ENCODE data around the gene PSAPL1.

Gene PSAPL1

GRCh38 chr4:7476820-7477219, 42.1 kb upstream of the PSAPL1 start:
- Histone ChIP-seq H3K4me3 (ENCODE audit: low read depth, low read length) (no peak overlapping the region), H3K36me3 (peaks cover 2% of the 10 kb centered on the region; the same call in 1 of the 2 replicates), H3K9me3 (ENCODE audit: severe bottlenecking) (peaks cover 5% of the 10 kb centered on the region), H3K27me3 (ENCODE audit: insufficient read depth, low read depth, severe bottlenecking) (no peaks in the 10 kb centered on the region), H3K27ac (no peak overlapping the region)
- DNase-seq: no peak
- no peak for TF ChIP-seq CTCF (IDR thresholded peaks at IDR 0.05; ENCODE audit: low read depth, low read length)

DNA sequence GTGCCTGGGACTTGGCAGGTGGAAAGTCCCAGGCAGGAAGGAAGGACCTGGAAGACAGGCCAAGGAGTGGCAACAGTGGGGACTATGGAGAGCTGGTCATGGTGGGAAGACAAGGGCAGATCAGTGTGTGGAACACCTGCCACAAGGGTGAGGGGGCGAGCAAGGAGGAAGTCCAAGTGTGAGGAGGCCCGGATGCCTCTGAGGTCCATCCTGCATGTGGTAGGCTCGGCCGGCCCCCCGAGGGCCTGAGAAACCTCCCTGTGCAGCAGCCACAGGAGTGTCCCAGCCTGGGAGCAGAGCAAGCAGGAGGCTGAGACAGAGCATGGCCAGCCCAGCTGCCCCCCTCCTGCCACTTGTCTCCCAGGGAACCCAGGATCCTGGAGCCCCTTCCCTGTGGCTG, 40.5 kb upstream of the PSAPL1 start:
- no peaks in the 10 kb centered on the region for H3K9me3 ChIP-seq (ENCODE audit: severe bottlenecking)
- H3K36me3 ChIP-seq: peaks cover 2% of the 10 kb centered on the region; the same call in 1 of the 2 replicates
- no peak overlapping the region for H3K4me3 ChIP-seq (ENCODE audit: low read depth, low read length)
- H3K27me3 ChIP-seq (ENCODE audit: insufficient read depth, low read depth, severe bottlenecking): no peaks in the 10 kb centered on the region
- no peak for DNase-seq
- no peak overlapping the region for H3K27ac ChIP-seq
- TF ChIP-seq CTCF (IDR thresholded peaks at IDR 0.05; ENCODE audit: low read depth, low read length): no peak

DNA sequence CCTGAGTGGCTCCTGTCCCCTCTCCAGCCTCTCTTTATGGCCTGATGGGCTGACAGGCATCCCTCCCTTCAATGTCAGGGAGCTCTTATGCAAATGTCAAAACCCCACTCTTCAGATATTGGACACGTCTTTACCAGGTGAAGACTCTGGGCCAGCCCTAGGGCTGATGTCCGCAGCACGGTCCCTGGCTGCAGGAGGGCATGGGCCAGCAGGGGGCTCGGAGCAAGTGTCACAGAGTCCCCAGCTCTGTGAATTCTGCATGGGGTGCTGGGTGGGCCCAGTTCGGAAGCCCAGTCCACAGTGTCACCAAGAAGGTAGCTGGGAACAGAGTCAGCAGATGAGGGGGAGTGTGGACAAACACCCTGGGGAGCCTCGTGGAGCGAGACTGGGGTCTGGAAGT, 39.6 kb upstream of the PSAPL1 start:
- no peak for DNase-seq
- Histone ChIP-seq H3K4me3 (ENCODE audit: low read depth, low read length) (no peak overlapping the region), H3K9me3 (ENCODE audit: severe bottlenecking) (no peaks in the 10 kb centered on the region), H3K27me3 (ENCODE audit: insufficient read depth, low read depth, severe bottlenecking) (no peaks in the 10 kb centered on the region), H3K36me3 (peaks cover 2% of the 10 kb centered on the region; the same call in 1 of the 2 replicates), H3K27ac (no peak overlapping the region)
- TF ChIP-seq CTCF (IDR thresholded peaks at IDR 0.05; ENCODE audit: low read depth, low read length): peak; percentile 52

DNA sequence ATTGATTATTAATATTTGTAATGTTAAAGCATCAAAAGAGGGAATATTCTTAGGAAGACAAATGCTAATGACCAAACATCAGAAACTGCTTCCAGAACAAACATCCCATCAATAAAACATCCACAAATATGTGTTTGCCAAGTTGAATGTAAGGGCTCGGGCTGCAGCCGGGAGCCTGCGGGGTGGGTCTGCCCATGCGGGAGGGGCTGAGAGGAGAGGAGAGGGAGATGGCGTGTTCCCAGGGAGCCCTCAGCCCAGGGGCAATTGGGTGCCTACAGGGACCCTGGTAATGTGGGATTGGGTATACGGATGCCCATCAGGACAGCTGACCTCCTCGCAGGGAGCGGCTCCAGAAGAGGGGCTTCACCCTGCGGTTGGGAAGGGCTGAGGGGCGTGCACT, 38.4 kb upstream of the PSAPL1 start:
- H3K36me3 ChIP-seq: peaks cover 2% of the 10 kb centered on the region; the same call in 1 of the 2 replicates
- TF ChIP-seq CTCF (IDR thresholded peaks at IDR 0.05; ENCODE audit: low read depth, low read length): no peak
- H3K9me3 ChIP-seq (ENCODE audit: severe bottlenecking): no peaks in the 10 kb centered on the region
- no peaks in the 10 kb centered on the region for H3K27me3 ChIP-seq (ENCODE audit: insufficient read depth, low read depth, severe bottlenecking)
- no peak overlapping the region for H3K27ac ChIP-seq
- H3K4me3 ChIP-seq (ENCODE audit: low read depth, low read length): no peak overlapping the region
- DNase-seq: no peak

DNA sequence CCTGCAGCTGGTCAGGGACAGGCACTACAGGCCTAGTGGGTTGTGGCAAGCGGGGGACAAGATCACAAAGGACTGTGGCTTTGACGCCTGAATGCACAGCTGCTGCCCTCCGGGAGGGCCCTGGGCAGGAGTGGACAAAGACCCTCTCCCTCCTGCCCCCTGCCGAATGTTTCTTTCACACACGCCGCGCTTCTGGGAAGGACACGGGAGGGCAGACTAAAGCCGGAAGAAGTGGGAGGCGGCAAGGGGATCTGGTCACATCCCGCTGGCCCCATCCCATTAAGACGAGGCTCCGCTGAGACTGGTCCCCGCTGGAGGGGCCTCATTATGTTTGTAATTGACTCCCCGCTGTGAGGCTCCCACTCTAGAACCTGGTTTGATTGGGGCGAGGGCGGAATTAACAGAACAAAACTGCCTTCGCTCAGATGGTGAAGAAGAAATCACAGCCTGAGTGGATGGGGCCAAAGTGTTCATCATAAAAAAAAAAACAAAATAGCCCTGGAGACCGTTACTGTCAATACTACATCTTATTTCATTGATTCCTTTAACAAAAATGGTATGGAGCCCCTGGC, 37.8 kb upstream of the PSAPL1 start:
- no peaks in the 10 kb centered on the region for H3K27me3 ChIP-seq (ENCODE audit: insufficient read depth, low read depth, severe bottlenecking)
- H3K9me3 ChIP-seq (ENCODE audit: severe bottlenecking): no peaks in the 10 kb centered on the region
- peak overlapping the region; percentile 57 for H3K27ac ChIP-seq
- H3K4me3 ChIP-seq (ENCODE audit: low read depth, low read length): no peak overlapping the region
- peak; percentile 72 for TF ChIP-seq CTCF (IDR thresholded peaks at IDR 0.05; ENCODE audit: low read depth, low read length)
- peaks cover 2% of the 10 kb centered on the region; the same call in 1 of the 2 replicates for H3K36me3 ChIP-seq
- peak; percentile 87 for DNase-seq

Data from WERI-Rb-1 (cell line).